HepG2 (cell line): ENCODE data around the gene HNRNPA1.

Source experiments
- EZH2 ChIP-seq: conservative IDR thresholded peaks from 2 replicates; pipeline ENCODE4 v1.6.1; 2012; ENCODE audit warnings: mild to moderate bottlenecking, low read depth, low read length, moderate library complexity
- NFE2L2 ChIP-seq: fragments of 150-350 bp; IDR thresholded peaks from 2 replicates; pipeline ENCODE4 v1.6.1; 2014; ENCODE audit warnings: low read length
- PRPF4 ChIP-seq: fragments of 200-400 bp; formaldehyde crosslinking; IDR thresholded peaks from 2 replicates; pipeline ENCODE4 v1.6.1; 2016; ENCODE audit warnings: low read length, low read depth; ENCODE audit not compliant: poor library complexity, severe bottlenecking
- RFX1 ChIP-seq: fragments of 450-650 bp; IDR thresholded peaks from 2 replicates; pipeline ENCODE4 v1.6.1; 2017
- SUZ12 ChIP-seq: fragments of 150-350 bp; IDR thresholded peaks from 2 replicates; pipeline ENCODE4 v1.6.1; 2014; ENCODE audit warnings: low read depth, low read length
- THAP7 ChIP-seq: sonication (generic); formaldehyde crosslinking; IDR thresholded peaks from 2 replicates; pipeline ENCODE4 v1.8.1; 2023; ENCODE audit warnings: mild to moderate bottlenecking, missing genetic modification reagents
- ZMYM2 ChIP-seq: sonication (generic); formaldehyde crosslinking; IDR thresholded peaks from 2 replicates; pipeline ENCODE4 v1.8.0; 2022; ENCODE audit warnings: mild to moderate bottlenecking, missing genetic modification reagents
- ZNF180 ChIP-seq: sonication (generic); formaldehyde crosslinking; IDR thresholded peaks from 2 replicates; pipeline ENCODE4 v1.4.0; 2020; ENCODE audit warnings: low read depth, missing genetic modification reagents, borderline replicate concordance
- TF ChIP-seq, protein P1 (sequence below): sonication (generic); formaldehyde crosslinking; IDR thresholded peaks from 2 replicates; pipeline ENCODE4 v1.5.0; 2020; ENCODE audit warnings: mild to moderate bottlenecking, missing genetic modification reagents, moderate library complexity
- TF ChIP-seq, protein P2 (sequence below): IDR thresholded peaks from 2 replicates; pipeline ENCODE4 v1.6.1; 2012; ENCODE audit warnings: inconsistent platforms
- TF ChIP-seq, protein P3 (sequence below): IDR thresholded peaks from 2 replicates; pipeline ENCODE4 v1.6.1; 2016; ENCODE audit warnings: mild to moderate bottlenecking, missing biosample characterization, missing genetic modification reagents

DNA sequence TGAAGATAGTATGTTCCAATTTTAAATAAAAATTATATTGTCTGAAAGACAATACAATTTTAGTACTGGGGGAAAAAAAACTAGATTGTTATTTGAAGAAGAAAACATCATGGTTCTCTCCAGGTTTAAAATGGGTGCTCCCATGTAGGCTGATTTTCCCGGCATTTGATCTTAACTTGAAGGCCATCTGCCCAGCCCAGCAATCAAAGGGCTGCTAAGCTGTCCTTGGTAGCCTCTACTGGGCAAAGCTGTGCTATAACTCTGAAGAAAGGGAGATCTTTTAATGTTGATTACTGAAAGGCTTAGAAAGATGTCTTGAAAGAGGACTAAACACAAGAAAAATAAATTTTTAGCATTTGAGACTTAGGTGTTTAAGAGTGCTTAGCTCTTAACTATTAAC lies 42.0 kb upstream of the HNRNPA1 start:
- no peak for TF ChIP-seq NFE2L2
- no peak for TF ChIP-seq EZH2
- no peak for TF ChIP-seq ZMYM2 (CRISPR knock-in tag)
- TF ChIP-seq, protein P1, sequence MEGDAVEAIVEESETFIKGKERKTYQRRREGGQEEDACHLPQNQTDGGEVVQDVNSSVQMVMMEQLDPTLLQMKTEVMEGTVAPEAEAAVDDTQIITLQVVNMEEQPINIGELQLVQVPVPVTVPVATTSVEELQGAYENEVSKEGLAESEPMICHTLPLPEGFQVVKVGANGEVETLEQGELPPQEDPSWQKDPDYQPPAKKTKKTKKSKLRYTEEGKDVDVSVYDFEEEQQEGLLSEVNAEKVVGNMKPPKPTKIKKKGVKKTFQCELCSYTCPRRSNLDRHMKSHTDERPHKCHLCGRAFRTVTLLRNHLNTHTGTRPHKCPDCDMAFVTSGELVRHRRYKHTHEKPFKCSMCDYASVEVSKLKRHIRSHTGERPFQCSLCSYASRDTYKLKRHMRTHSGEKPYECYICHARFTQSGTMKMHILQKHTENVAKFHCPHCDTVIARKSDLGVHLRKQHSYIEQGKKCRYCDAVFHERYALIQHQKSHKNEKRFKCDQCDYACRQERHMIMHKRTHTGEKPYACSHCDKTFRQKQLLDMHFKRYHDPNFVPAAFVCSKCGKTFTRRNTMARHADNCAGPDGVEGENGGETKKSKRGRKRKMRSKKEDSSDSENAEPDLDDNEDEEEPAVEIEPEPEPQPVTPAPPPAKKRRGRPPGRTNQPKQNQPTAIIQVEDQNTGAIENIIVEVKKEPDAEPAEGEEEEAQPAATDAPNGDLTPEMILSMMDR (CRISPR knock-in tag), result no peak
- no peak for TF ChIP-seq ZNF180 (CRISPR knock-in tag)
- TF ChIP-seq RFX1, result no peak
- no peak for TF ChIP-seq THAP7 (CRISPR knock-in tag)
- TF ChIP-seq SUZ12, result no peak
- TF ChIP-seq, protein P2, sequence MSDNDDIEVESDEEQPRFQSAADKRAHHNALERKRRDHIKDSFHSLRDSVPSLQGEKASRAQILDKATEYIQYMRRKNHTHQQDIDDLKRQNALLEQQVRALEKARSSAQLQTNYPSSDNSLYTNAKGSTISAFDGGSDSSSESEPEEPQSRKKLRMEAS, result no peak
- TF ChIP-seq PRPF4, result no peak
- TF ChIP-seq, protein P3, sequence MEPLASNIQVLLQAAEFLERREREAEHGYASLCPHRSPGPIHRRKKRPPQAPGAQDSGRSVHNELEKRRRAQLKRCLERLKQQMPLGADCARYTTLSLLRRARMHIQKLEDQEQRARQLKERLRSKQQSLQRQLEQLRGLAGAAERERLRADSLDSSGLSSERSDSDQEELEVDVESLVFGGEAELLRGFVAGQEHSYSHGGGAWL, result no peak
